OCI-LY1 (cell line): ENCODE data around the gene ST6GALNAC3.
"Not testable (repeated sequence)": the region's sequence is repeated elsewhere in the genome, so short reads cannot be mapped to it uniquely, and the experiment has no call there.

Source experiments
- CTCF ChIP-seq: fragments of 200-600 bp; sonication (generic), shearing (Covaris generic); IDR thresholded peaks from 2 replicates; pipeline ENCODE4 v1.5.1; 2017; ENCODE audit warnings: mild to moderate bottlenecking, antibody characterized with exemption, low read length, moderate library complexity, mixed read lengths
- EZH2 ChIP-seq: fragments of 200-600 bp; sonication (generic), shearing (Covaris generic); IDR thresholded peaks from 2 replicates; pipeline ENCODE4 v1.8.0; 2017; ENCODE audit warnings: borderline replicate concordance, mixed run types, mild to moderate bottlenecking, antibody characterized with exemption, low read length, moderate library complexity, mixed read lengths

GRCh38 chr1:76050073-76050472 is 24.5 kb upstream of the ST6GALNAC3 start:
- not testable (repeated sequence) for TF ChIP-seq EZH2, CTCF
